Activated CD4-positive, alpha-beta memory T cell treated with anti-CD3 and anti-CD28 coated beads for 36 hours (primary cell): ENCODE measurements around the gene PARD3B. TPM values are rescaled to one million over a fixed set of nuclear protein-coding genes. Genes with fewer than 3 reads are reported as not detected.
A peak's percentile ranks its signal among the peaks of the same experiment; 100 is the strongest.

Experiments used
- CTCF ChIA-PET: fragments of 350-600 bp; sonication (Branson Sonifier 250); formaldehyde crosslinking; loops from one replicate; lab custom pipeline; 2021; ENCODE audit warnings: antibody characterized with exemption, inconsistent platforms; lab: Charles Lee
- POLR2A ChIA-PET: fragments of 350-600 bp; sonication (Branson Sonifier 250); formaldehyde crosslinking; loops from one replicate; lab custom pipeline; 2021; ENCODE audit warnings: antibody characterized with exemption; lab: Charles Lee
- DNase-seq: peaks from one replicate; pipeline ENCODE4 v3.0.0-alpha.2; 2020
- H3K27ac Mint-ChIP-seq: one replicate; pipeline ENCODE4 v1.8.0; 2021; ENCODE audit warnings: mixed read lengths
- H3K27me3 Mint-ChIP-seq: one replicate; pipeline ENCODE4 v1.8.0; 2021; ENCODE audit warnings: mixed read lengths
- H3K36me3 Mint-ChIP-seq: one replicate; pipeline ENCODE4 v1.8.0; 2021; ENCODE audit warnings: mixed read lengths
- H3K4me1 Mint-ChIP-seq: one replicate; pipeline ENCODE4 v1.8.0; 2021; ENCODE audit warnings: low read depth, mixed read lengths
- H3K4me3 Mint-ChIP-seq: one replicate; pipeline ENCODE4 v1.8.0; 2021; ENCODE audit warnings: mild to moderate bottlenecking, mixed read lengths
- H3K9me3 Mint-ChIP-seq: one replicate; pipeline ENCODE4 v1.8.0; 2021; ENCODE audit warnings: mixed read lengths
- intact Hi-C: fragments of 100-400 bp; cut with micrococcal nuclease; formaldehyde crosslinking; loops from one replicate; pipeline ENCODE4 v1.15.1; 2023
- total RNA-seq, 2 experiments: library from RNA; stranded (reverse); gene quantifications; one replicate each; pipeline ENCODE4 v1.2.3, GENCODE V29; 2021

PARD3B gene
- total RNA-seq, 2 experiments from 2014 or later: 0.07 to 0.70 TPM

DNA sequence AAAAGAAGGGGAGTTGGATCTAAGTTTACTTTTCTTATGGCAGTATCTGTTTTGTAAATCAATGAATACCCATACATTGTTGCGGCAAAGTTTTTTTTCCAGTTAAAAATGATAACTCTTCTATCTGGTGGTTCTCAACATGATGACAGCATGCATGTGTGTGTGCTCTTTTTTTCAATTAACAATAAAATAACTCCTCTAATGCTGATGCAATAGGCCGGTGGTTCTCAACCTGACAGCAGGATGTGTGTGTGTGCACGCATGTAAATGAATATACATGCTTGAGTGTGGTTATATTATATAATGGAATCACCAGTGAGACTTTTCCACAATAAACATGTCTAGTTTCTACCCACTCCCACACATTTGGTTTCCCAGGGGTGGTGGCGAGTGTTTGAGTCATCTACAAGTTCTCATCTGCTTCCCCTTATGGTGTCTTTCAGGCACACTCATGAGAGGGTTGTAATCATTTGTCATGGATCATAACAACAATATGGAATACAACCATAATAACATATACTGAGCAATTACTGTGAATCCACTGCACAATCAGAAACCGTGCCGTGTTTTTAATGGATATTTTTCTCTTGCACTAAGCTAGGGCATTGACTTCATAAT lies 31.2 kb downstream of the PARD3B start:
- Mint-ChIP-seq H3K27ac (no peak overlapping the region), H3K4me1 (no peaks in the 10 kb centered on the region), H3K27me3 (no peaks in the 10 kb centered on the region), H3K9me3 (no peaks in the 10 kb centered on the region), H3K4me3 (no peak overlapping the region), H3K36me3 (no peaks in the 10 kb centered on the region)
- intact Hi-C loops: no loop called here
- CTCF ChIA-PET: no interaction called here
- DNase-seq: peak; percentile 14
- POLR2A ChIA-PET: no interaction called here

DNA sequence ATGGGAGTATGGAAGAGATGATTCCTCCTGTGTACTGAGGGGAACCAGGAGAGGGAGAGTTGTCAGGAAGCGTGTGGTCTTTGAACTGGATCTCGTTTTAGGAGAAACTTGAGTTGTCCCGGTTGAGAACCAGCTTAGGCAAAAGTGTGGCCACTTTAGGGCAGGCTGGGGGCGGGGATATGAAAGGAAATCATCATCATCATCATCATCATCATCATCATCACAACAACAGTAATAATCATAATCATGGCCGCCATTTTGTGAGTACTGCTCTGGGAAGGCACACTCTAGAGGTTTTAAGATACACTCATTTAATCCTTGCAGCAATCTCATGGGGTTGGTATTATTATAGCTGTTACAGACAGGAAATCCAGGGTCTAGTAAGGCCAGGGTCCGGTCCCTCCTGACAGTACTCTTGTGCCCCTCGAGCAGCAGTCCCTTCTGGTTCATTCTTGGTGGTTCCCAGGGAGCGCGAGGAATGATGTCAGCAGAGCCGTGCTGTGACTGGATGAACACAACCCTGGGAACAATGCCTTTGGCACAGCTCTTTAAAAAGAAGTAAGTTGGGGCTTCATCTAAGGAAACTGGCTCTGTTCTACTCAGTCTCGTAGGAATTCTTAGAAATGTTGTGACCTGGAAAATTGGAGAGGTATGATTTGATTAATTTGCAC lies 33.8 kb downstream of the PARD3B start:
- no peak for DNase-seq
- POLR2A ChIA-PET: no interaction called here
- Mint-ChIP-seq H3K4me1 (no peaks in the 10 kb centered on the region), H3K4me3 (no peak overlapping the region), H3K36me3 (no peaks in the 10 kb centered on the region), H3K9me3 (no peaks in the 10 kb centered on the region), H3K27ac (no peak overlapping the region), H3K27me3 (peaks cover 2% of the 10 kb centered on the region)
- CTCF ChIA-PET: no interaction called here
- intact Hi-C loops: no loop called here

DNA sequence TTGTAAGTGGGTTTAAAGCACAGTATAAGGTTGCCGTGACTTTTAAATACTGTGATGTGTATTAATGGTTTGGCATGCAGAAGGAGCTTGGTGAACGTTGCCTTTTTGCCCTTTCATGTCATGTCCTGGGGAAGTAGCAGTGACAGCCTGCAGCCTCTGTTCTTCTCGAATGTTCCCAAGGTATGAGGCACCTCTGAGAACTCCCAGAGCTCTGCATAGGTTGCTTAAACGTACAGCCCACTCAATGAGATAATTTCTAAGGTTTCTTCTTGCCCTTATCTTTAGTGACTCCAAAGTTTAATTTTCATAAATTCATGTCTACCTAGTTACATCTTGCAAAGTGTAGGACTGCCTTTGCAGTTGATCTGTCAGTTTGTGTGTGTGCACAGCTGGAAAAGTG lies 36.7 kb downstream of the PARD3B start:
- Mint-ChIP-seq H3K4me1 (no peaks in the 10 kb centered on the region), H3K36me3 (no peaks in the 10 kb centered on the region), H3K27ac (no peak overlapping the region), H3K9me3 (no peaks in the 10 kb centered on the region), H3K27me3 (peaks cover 4% of the 10 kb centered on the region), H3K4me3 (no peak overlapping the region)
- ChIA-PET CTCF (no interaction called here), POLR2A (no interaction called here)
- DNase-seq: no peak
- intact Hi-C loops: no loop called here

DNA sequence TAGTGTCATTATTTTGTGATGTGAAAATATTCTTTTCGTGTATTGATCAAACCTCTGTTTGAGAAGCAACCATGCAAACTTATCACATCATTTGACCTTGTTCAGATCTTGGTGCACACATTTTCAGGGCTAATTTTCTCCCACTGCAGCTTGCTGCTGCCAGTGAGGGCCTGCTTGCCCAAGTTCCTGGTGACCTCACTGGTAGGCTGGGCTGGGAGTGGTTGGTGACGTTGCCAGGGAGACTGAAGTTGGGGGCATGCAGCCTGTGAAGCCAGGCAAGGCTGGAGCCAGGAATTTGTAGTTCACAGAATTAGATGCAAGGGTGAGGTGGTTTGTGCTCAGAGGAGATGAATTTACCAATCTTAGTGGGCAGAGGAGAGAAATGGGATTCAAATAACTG lies 38.5 kb downstream of the PARD3B start:
- H3K4me3 Mint-ChIP-seq: no peak overlapping the region
- H3K27ac Mint-ChIP-seq: no peak overlapping the region
- POLR2A ChIA-PET: no interaction called here
- no peak for DNase-seq
- H3K9me3 Mint-ChIP-seq: no peaks in the 10 kb centered on the region
- no peaks in the 10 kb centered on the region for H3K4me1 Mint-ChIP-seq
- CTCF ChIA-PET: no interaction called here
- H3K36me3 Mint-ChIP-seq: no peaks in the 10 kb centered on the region
- H3K27me3 Mint-ChIP-seq: peaks cover 4% of the 10 kb centered on the region
- intact Hi-C loops: no loop called here

DNA sequence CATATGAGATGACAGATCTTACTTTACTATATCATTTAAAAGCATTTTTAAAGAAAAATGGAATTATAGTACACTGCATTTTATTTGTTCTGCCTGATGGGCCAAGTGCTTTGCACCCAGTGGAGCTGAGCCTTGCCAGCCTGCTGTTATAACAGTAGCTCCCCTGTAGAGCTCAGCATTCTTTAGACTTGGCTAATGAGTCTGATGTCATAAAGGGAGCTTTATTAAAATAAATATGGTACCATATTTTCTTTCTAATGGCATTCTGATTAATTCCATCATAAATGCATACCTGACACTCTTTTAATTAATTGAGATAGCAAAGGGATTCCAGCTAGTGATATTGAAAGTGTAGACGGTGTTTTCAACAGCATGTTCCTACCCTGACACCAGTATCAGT lies 40.7 kb downstream of the PARD3B start:
- peaks cover 12% of the 10 kb centered on the region for H3K9me3 Mint-ChIP-seq
- no peak overlapping the region for H3K27ac Mint-ChIP-seq
- no peak overlapping the region for H3K4me3 Mint-ChIP-seq
- DNase-seq: no peak
- H3K27me3 Mint-ChIP-seq: peaks cover 4% of the 10 kb centered on the region
- POLR2A ChIA-PET: no interaction called here
- CTCF ChIA-PET: interaction anchor here (0.5 kb wide), 1 partner anchor 211 kb away, joined by 3 read pairs; no protein-coding TSS in a partner anchor
- H3K36me3 Mint-ChIP-seq: no peaks in the 10 kb centered on the region
- intact Hi-C loops: no loop called here
- H3K4me1 Mint-ChIP-seq: no peaks in the 10 kb centered on the region

DNA sequence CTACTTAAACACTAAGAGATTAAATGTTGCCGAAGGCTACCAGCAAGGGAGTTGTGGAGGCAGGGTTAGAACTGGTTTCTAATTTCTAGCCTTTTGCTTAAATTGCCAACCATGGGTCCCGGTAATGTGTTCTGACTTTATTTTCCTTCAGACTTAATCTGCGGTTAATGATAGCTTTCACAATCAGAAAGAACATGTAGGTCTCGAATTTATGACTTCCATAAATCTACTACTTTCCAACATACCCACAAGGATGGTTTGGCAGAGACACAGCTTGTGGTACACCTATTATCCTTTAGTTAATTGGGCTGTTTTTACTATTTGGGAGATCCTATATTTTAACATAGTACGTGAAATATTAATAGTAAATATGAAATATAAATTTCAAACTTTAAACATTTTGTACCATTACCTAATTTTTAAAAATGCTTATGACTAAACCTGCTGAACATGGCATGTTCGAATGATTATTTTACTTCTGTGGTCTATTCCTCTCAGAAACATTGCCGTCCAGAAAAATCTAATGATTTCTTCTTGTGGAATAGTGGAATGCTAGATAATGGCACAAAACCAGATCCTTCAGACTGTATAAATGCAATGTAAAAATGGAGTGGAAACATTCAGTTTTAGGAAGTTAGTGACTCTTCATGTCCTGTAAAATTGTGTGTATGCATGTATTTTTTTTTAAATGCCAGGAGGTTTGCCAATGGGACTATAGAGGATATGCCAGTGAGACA lies 41.3 kb downstream of the PARD3B start:
- Mint-ChIP-seq H3K36me3 (no peaks in the 10 kb centered on the region), H3K4me1 (no peaks in the 10 kb centered on the region), H3K27ac (no peak overlapping the region), H3K4me3 (no peak overlapping the region), H3K9me3 (peaks cover 12% of the 10 kb centered on the region), H3K27me3 (peaks cover 6% of the 10 kb centered on the region)
- ChIA-PET POLR2A (no interaction called here), CTCF (no interaction called here)
- DNase-seq: no peak
- intact Hi-C loops: no loop called here

DNA sequence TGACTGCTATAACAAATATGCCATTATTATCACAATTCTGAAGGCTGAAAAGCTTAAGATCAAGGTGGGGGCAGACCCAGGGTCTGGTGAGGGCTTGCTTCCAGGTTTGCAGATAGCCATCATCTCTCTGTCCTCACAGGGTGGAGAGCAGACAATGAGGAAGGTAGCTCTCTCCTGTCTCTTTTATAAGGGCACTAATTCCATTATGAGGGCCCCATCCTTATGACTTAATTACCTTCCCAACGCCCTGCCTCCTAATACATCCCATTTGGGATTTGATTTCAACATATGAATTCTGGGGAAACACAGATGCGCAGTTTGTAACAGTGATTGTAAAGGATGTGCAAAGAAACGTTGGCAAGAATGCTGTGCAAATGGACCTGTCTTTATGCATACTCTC lies 44.8 kb downstream of the PARD3B start:
- ChIA-PET POLR2A (no interaction called here), CTCF (no interaction called here)
- intact Hi-C loops: no loop called here
- DNase-seq: no peak
- no peaks in the 10 kb centered on the region for H3K4me1 Mint-ChIP-seq
- no peak overlapping the region for H3K27ac Mint-ChIP-seq
- no peaks in the 10 kb centered on the region for H3K36me3 Mint-ChIP-seq
- H3K27me3 Mint-ChIP-seq: peaks cover 6% of the 10 kb centered on the region
- peaks cover 12% of the 10 kb centered on the region for H3K9me3 Mint-ChIP-seq
- H3K4me3 Mint-ChIP-seq: no peak overlapping the region

DNA sequence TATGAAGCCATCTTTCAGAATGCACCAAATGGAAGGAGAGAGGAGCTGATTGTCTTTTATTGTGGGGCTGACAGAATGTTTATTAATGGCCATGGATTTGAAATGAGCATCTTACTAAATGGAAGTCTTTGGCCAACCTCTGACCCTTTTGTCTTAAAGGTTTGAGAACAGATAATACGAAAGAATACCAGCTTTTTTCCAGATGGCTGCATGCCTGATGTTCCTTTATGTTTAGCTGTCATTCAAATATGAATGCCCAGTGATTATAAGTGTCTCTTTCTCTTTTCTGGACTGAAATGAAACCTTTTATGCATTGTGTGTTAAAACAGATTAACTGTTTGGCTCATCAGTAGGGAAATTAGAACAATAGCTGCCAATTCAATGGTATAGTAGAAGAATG lies 46.0 kb downstream of the PARD3B start:
- no peak overlapping the region for H3K27ac Mint-ChIP-seq
- H3K9me3 Mint-ChIP-seq: peaks cover 12% of the 10 kb centered on the region
- intact Hi-C loops: no loop called here
- H3K4me3 Mint-ChIP-seq: no peak overlapping the region
- no peak for DNase-seq
- ChIA-PET POLR2A (no interaction called here), CTCF (no interaction called here)
- H3K27me3 Mint-ChIP-seq: peaks cover 6% of the 10 kb centered on the region
- H3K4me1 Mint-ChIP-seq: no peaks in the 10 kb centered on the region
- H3K36me3 Mint-ChIP-seq: no peaks in the 10 kb centered on the region

DNA sequence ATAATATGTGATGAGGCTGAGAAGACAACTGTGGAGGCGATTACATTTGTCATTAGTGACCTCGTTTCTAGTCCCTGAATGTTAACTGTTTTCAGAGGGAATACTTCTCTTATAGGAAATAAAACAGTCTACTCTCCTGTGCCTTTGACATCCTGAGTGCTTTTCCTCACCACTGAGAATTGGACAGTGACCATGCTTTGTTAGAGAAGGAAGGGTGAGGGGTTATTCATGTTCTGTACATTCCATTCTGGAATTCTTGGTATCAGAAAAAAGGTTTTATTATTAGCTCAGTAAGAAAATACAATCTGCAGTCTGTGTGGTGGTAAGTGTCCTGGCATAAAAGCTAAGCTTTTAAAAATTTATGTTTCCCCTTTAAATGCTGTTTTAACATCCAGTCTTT lies 58.8 kb downstream of the PARD3B start:
- ChIA-PET CTCF (no interaction called here), POLR2A (no interaction called here)
- no peaks in the 10 kb centered on the region for H3K36me3 Mint-ChIP-seq
- H3K27me3 Mint-ChIP-seq: peaks cover 7% of the 10 kb centered on the region
- no peak overlapping the region for H3K27ac Mint-ChIP-seq
- no peaks in the 10 kb centered on the region for H3K9me3 Mint-ChIP-seq
- H3K4me3 Mint-ChIP-seq: no peak overlapping the region
- H3K4me1 Mint-ChIP-seq: no peaks in the 10 kb centered on the region
- intact Hi-C loops: no loop called here
- DNase-seq: no peak

DNA sequence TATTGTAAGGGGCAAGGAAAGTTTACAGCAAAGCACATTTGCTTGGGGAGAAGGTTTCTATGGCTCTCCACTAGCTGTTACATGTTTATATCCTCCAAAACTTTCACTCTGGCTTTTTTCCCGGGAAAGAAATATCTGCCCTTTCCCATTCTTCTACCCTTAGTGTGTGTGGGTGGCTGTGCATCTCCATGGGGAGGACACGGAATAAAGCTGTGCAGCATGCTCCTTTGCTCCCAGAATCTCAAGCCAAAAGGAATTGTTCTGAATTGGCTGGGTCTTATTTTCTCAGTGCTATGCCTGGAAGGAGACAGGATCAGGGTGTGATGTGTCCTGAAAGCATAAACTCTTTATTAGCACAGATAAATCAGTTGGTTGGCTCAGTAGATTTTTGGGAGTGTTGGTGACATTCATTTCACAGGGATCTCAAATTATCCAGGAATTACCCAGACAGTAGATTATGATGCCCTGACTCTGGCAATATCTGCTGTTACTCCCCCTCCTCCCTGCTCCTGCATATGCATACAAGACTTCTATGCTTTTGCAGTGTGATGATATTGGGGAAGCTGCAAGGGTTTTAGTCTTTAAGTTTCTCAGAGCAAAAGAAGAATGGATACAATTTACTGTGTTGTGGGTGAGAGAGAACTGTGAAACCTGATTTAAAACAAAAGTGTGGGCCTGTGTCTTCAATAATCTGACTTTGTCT lies 63.1 kb downstream of the PARD3B start:
- POLR2A ChIA-PET: no interaction called here
- CTCF ChIA-PET: no interaction called here

DNA sequence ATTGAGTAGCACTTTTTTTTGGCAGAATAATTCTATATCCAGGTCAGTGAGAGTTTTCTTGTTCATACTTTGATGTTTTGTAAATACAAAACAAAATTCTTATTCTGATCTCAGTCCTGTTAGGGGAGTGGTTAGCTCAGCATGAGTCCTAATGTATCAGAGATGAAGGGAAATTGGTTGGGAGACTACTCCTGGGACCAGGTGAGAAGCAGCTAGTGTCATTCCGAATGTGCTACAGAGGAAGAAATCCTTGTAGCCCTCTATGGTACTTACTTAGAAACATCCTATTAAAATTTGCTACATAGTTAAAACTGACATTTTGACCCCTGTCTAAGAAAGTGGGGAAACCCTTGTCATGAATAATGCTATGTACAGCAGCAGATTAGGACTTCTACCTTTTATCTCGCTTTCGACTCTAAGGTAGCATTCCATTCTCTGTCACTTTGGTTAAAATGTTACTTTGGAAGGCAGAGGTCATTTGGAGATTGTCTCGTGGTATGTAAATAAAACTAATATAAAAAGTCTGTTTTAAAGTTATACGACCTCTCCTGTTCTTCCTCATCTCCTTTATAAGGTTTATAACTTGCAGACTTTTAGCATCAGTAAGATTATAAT lies 65.8 kb downstream of the PARD3B start:
- intact Hi-C loops: no loop called here
- DNase-seq: no peak
- CTCF ChIA-PET: no interaction called here
- Mint-ChIP-seq H3K9me3 (no peaks in the 10 kb centered on the region), H3K36me3 (no peaks in the 10 kb centered on the region), H3K4me3 (no peak overlapping the region), H3K4me1 (no peaks in the 10 kb centered on the region), H3K27me3 (peaks cover 3% of the 10 kb centered on the region), H3K27ac (no peak overlapping the region)
- POLR2A ChIA-PET: no interaction called here

More for the DNA sequence above, 63.1 kb downstream of the PARD3B start:
- intact Hi-C loops: no loop called here
- Mint-ChIP-seq H3K36me3 (no peaks in the 10 kb centered on the region), H3K4me3 (no peak overlapping the region), H3K9me3 (no peaks in the 10 kb centered on the region), H3K4me1 (no peaks in the 10 kb centered on the region), H3K27ac (no peak overlapping the region), H3K27me3 (peaks cover 3% of the 10 kb centered on the region)
- DNase-seq: no peak

DNA sequence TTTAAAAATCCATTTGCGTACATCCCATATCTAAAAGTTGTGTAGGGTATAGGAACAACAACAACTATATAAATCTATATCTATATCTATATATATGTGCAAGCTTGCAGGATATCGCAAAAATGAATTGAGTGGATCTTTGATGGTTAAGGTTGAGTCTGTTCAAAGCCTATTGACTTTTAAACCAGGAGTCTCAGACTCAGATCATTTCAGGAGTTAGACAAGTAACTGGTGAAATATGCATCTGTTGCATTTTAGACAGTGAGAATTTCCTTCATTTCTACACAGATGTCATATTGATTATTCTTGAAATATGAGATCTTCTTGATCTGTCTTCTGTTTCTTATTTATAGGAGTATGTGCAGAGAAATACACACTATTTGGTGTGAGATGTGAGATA lies 66.5 kb downstream of the PARD3B start:
- intact Hi-C loops: no loop called here
- Mint-ChIP-seq H3K36me3 (no peaks in the 10 kb centered on the region), H3K27ac (no peak overlapping the region), H3K4me1 (no peaks in the 10 kb centered on the region), H3K9me3 (no peaks in the 10 kb centered on the region), H3K27me3 (peaks cover 3% of the 10 kb centered on the region), H3K4me3 (no peak overlapping the region)
- POLR2A ChIA-PET: no interaction called here
- CTCF ChIA-PET: no interaction called here
- no peak for DNase-seq
